Fibroblast of mammary gland (primary cell): ENCODE data around the gene WDR81.
A peak's percentile ranks its signal among the peaks of the same experiment; 100 is the strongest.

Experiments
- DNase-seq: peaks from one replicate; pipeline ENCODE4 v3.0.0-alpha.2; 2010; ENCODE audit warnings: low read depth
- H3K4me3 ChIP-seq: 2 replicates; pipeline ENCODE4 v1.5.1; 2011; ENCODE audit warnings: low read depth, mild to moderate bottlenecking, low read length, moderate library complexity; ENCODE audit not compliant: control insufficient read depth
- CTCF ChIP-seq: conservative IDR thresholded peaks from 2 replicates; pipeline ENCODE4 v1.5.1; 2011; ENCODE audit warnings: low read depth, low read length, inconsistent platforms; ENCODE audit not compliant: control insufficient read depth, insufficient read depth

Gene WDR81

GRCh38 chr17:1785930-1786329 lies 61.4 kb downstream of the WDR81 start:
- TF ChIP-seq CTCF = no peak
- peak; percentile 70 for DNase-seq
- H3K4me3 ChIP-seq = no peak overlapping the region

GRCh38 chr17:1786708-1787107 lies 62.2 kb downstream of the WDR81 start:
- H3K4me3 ChIP-seq = no peak overlapping the region
- no peak for TF ChIP-seq CTCF
- DNase-seq = peak; percentile 32

- peak overlapping the region; percentile 1 for H3K4me3 ChIP-seq
- peak; percentile 96 for DNase-seq
- TF ChIP-seq CTCF = no peak
Measured at GRCh38 chr17:1787301-1787902, 62.9 kb downstream of the WDR81 start.
